Liver (tissue), 9 donors: ENCODE results near the gene LRPAP1. TPM values are rescaled to one million over a fixed set of nuclear protein-coding genes. Genes with fewer than 3 reads are reported as not detected.
"Not testable (repeated sequence)": the region's sequence is repeated elsewhere in the genome, so short reads cannot be mapped to it uniquely, and the experiment has no call there.

ENCODE experiments used
- DNase-seq: peaks from one replicate; pipeline ENCODE4 v3.0.0-alpha.2; 2017; ENCODE audit warnings: low spot score
- H3K27ac ChIP-seq, 2 donors: one replicate each; pipeline ENCODE4 v1.7.0; 2013; ENCODE audit warnings: inconsistent platforms in 2 of 2, low read length in 2 of 2, control low read depth in 1 of 2, low read depth in 1 of 2, mild to moderate bottlenecking in 1 of 2
- H3K27me3 ChIP-seq, 4 donors: one replicate each; pipeline versions ENCODE4 v1.6.1 to v1.7.0; 2013; ENCODE audit warnings: low read length in 3 of 4, inconsistent platforms in 1 of 4, mild to moderate bottlenecking in 1 of 4, moderate library complexity in 1 of 4; ENCODE audit not compliant: control insufficient read depth in 4 of 4, insufficient read depth in 4 of 4
- H3K36me3 ChIP-seq, 4 donors: one replicate each; pipeline versions ENCODE4 v1.6.1 to v1.7.0; 2013; ENCODE audit warnings: low read length in 3 of 4, mild to moderate bottlenecking in 3 of 4, low read depth in 1 of 4, moderate library complexity in 1 of 4; ENCODE audit not compliant: control insufficient read depth in 4 of 4, insufficient read depth in 3 of 4
- H3K4me1 ChIP-seq, 4 donors: one replicate each; pipeline versions ENCODE4 v1.6.1 to v1.7.0; 2013; ENCODE audit warnings: low read length in 3 of 4, mild to moderate bottlenecking in 3 of 4, moderate library complexity in 1 of 4; ENCODE audit not compliant: control insufficient read depth in 4 of 4, insufficient read depth in 4 of 4
- H3K4me3 ChIP-seq, 3 donors: one replicate each; pipeline versions ENCODE4 v1.6.1 to v1.7.0; 2013; ENCODE audit warnings: low read length in 3 of 3, control low read depth in 1 of 3, low read depth in 1 of 3, mild to moderate bottlenecking in 1 of 3
- H3K9ac ChIP-seq, 2 donors: one replicate each; pipeline ENCODE4 v1.7.0; 2013; ENCODE audit warnings: low read length in 2 of 2, mild to moderate bottlenecking in 2 of 2, moderate library complexity in 2 of 2, control low read depth in 1 of 2, low read depth in 1 of 2
- H3K9me3 ChIP-seq, 4 donors: one replicate each; pipeline versions ENCODE4 v1.6.1 to v1.7.0; 2013; ENCODE audit warnings: low read length in 3 of 4; ENCODE audit not compliant: control insufficient read depth in 4 of 4
- ATF3 ChIP-seq: IDR thresholded peaks from 2 replicates; pipeline ENCODE4 v1.6.1; 2016; ENCODE audit warnings: antibody characterized with exemption
- CTCF ChIP-seq: fragments of 150-350 bp; IDR thresholded peaks from 2 replicates; pipeline ENCODE4 v1.5.1; 2017; ENCODE audit warnings: improper control_type of control experiment, low read depth, low read length; ENCODE audit not compliant: missing input control
- EGR1 ChIP-seq, 2 donors: IDR thresholded peaks; 2 replicates each; pipeline ENCODE4 v1.6.1; 2016 to 2018; ENCODE audit warnings: antibody characterized with exemption in 2 of 2, low read depth in 2 of 2
- FOXA1 ChIP-seq: IDR thresholded peaks from 2 replicates; pipeline ENCODE4 v1.6.1; 2016; ENCODE audit warnings: antibody characterized with exemption
- FOXA2 ChIP-seq: IDR thresholded peaks from 2 replicates; pipeline ENCODE4 v1.6.1; 2016; ENCODE audit warnings: antibody characterized with exemption
- GABPA ChIP-seq, 2 donors: IDR thresholded peaks in 1 of 2; conservative IDR thresholded peaks in 1 of 2; 2 replicates each; pipeline ENCODE4 v1.6.1; 2016; ENCODE audit warnings: antibody characterized with exemption in 2 of 2, mild to moderate bottlenecking in 1 of 2, moderate library complexity in 1 of 2
- HNF4A ChIP-seq, 2 donors: conservative IDR thresholded peaks; 2 replicates each; pipeline ENCODE4 v1.6.1; 2016; ENCODE audit warnings: antibody characterized with exemption in 2 of 2, mild to moderate bottlenecking in 2 of 2
- HNF4G ChIP-seq: IDR thresholded peaks from 2 replicates; pipeline ENCODE4 v1.6.1; 2016; ENCODE audit warnings: antibody characterized with exemption
- JUND ChIP-seq, 2 donors: IDR thresholded peaks; 2 replicates each; pipeline ENCODE4 v1.6.1; 2016; ENCODE audit warnings: antibody characterized with exemption in 2 of 2
- MAX ChIP-seq: IDR thresholded peaks from 2 replicates; pipeline ENCODE4 v1.6.1; 2016; ENCODE audit warnings: antibody characterized with exemption
- RAD21 ChIP-seq, 2 donors: IDR thresholded peaks; 2 replicates each; pipeline ENCODE4 v1.6.1; 2016; ENCODE audit warnings: antibody characterized with exemption in 2 of 2, mild to moderate bottlenecking in 2 of 2
- REST ChIP-seq: IDR thresholded peaks from 2 replicates; pipeline ENCODE4 v1.6.1; 2016; ENCODE audit warnings: antibody characterized with exemption, mild to moderate bottlenecking
- RXRA ChIP-seq, 2 donors: IDR thresholded peaks; 2 replicates each; pipeline ENCODE4 v1.6.1; 2017 to 2018; ENCODE audit warnings: antibody characterized with exemption in 2 of 2, mild to moderate bottlenecking in 1 of 2
- SP1 ChIP-seq: IDR thresholded peaks from 2 replicates; pipeline ENCODE4 v1.6.1; 2018; ENCODE audit warnings: antibody characterized with exemption, mild to moderate bottlenecking
- TAF1 ChIP-seq: conservative IDR thresholded peaks from 2 replicates; pipeline ENCODE4 v1.6.1; 2016; ENCODE audit warnings: antibody characterized with exemption, mild to moderate bottlenecking
- YY1 ChIP-seq: IDR thresholded peaks from 2 replicates; pipeline ENCODE4 v1.6.1; 2016; ENCODE audit warnings: antibody characterized with exemption, mild to moderate bottlenecking
- ZBTB33 ChIP-seq: IDR thresholded peaks from 2 replicates; pipeline ENCODE4 v1.6.1; 2016; ENCODE audit warnings: antibody characterized with exemption
- WGBS: extraction: QIAGEN DNeasy Blood & Tissue Kit; methylation state at CpG from one replicate; pipeline ENCODE4 v1.1.7; 2013; 5-methylcytosine and 5-hydroxymethylcytosine counted together
- polyA plus RNA-seq, 2 donors: library from polyadenylated mRNA; stranded (reverse) in 1 of 2; unstranded in 1 of 2; fragments of 200-250 nt in 1 of 2; fragments of >200 nt in 1 of 2; fragmentation: Nextera tagmentation in 1 of 2; extraction: Ambion mirVana in 1 of 2; gene quantifications; one replicate each; pipeline versions ENCODE4 v1.2.1 to v1.2.3, GENCODE V29; 2013 to 2015
- total RNA-seq, 2 donors: library from RNA; depleted of rRNA; stranded (reverse); fragments of >200 nt; gene quantifications; one replicate each; pipeline ENCODE4 v1.2.3, GENCODE V29; 2014
- donor health status: healthy.
- donor health status: healthy.
- donor health status: healthy.
- donor health status: healthy.
- donor health status: healthy.

LRPAP1 gene
- total and polyA plus RNA-seq, 4 donors = 46.1 to 134 (median 108) TPM

- Histone ChIP-seq H3K27ac (no peak overlapping the region), H3K27me3 (no peaks in the 10 kb centered on the region), H3K4me3 (no peak overlapping the region), H3K4me1 (no peaks in the 10 kb centered on the region), H3K9ac (no peak overlapping the region), H3K9me3 (no peaks in the 10 kb centered on the region), H3K36me3 (no peaks in the 10 kb centered on the region)
- TF ChIP-seq FOXA1 (no peak), EGR1 (IDR thresholded peaks at IDR 0.05; ENCODE audit: low read depth in 2 of 2) (no peak), TAF1 (no peak), MAX (no peak), ZBTB33 (no peak), ATF3 (no peak), YY1 (no peak), SP1 (no peak), HNF4A (conservative IDR thresholded peaks at IDR 0.05) (no peak), HNF4G (no peak), GABPA (IDR thresholded peaks at IDR 0.05 in 1 of 2, conservative IDR thresholded peaks at IDR 0.05 in 1 of 2) (no peak), CTCF (no peak), RAD21 (IDR thresholded peaks at IDR 0.05) (no peak), REST (no peak), JUND (IDR thresholded peaks at IDR 0.05) (no peak), RXRA (IDR thresholded peaks at IDR 0.05) (no peak), FOXA2 (no peak)
- DNase-seq = no peak
- 84% methylated on average over 11 of the region's 11 CpGs for WGBS
Observed at GRCh38 chr4:3571921-3572320, 39.7 kb upstream of the LRPAP1 start.

- not testable (repeated sequence) for DNase-seq, H3K4me1 ChIP-seq
Observed at GRCh38 chr4:3570923-3571322, 38.7 kb upstream of the LRPAP1 start.

GRCh38 chr4:3569611-3570010, 37.4 kb upstream of the LRPAP1 start:
- not testable (repeated sequence) for H3K4me1 ChIP-seq, H3K27ac ChIP-seq, H3K27me3 ChIP-seq, H3K36me3 ChIP-seq, DNase-seq, H3K9ac ChIP-seq, H3K4me3 ChIP-seq, H3K9me3 ChIP-seq
- WGBS = 90% methylated on average over 15 of the region's 15 CpGs

More at GRCh38 chr4:3570923-3571322, 38.7 kb upstream of the LRPAP1 start:
- not testable (repeated sequence) for H3K27me3 ChIP-seq, H3K27ac ChIP-seq, H3K9me3 ChIP-seq, H3K36me3 ChIP-seq, H3K4me3 ChIP-seq, H3K9ac ChIP-seq
- WGBS = 70% methylated on average over 15 of the region's 15 CpGs

GRCh38 chr4:3566701-3567100, 34.5 kb upstream of the LRPAP1 start:
- 66% methylated on average over 14 of the region's 14 CpGs for WGBS

More at GRCh38 chr4:3566701-3567100, 34.5 kb upstream of the LRPAP1 start:
- H3K36me3 ChIP-seq, H3K27ac ChIP-seq, H3K9ac ChIP-seq, H3K27me3 ChIP-seq, H3K9me3 ChIP-seq, H3K4me3 ChIP-seq, DNase-seq, H3K4me1 ChIP-seq: not testable (repeated sequence)
